Erythroblast (primary cell): ENCODE data around the gene ZNF222.

Experiments
- GATA1 ChIP-seq: IDR thresholded peaks from 2 replicates; pipeline ENCODE4 v1.6.1; 2011; ENCODE audit warnings: low read depth, mild to moderate bottlenecking, control low read depth, low read length, moderate library complexity
- POLR2A ChIP-seq: IDR thresholded peaks from 2 replicates; pipeline ENCODE4 v1.6.1; 2011; ENCODE audit warnings: mild to moderate bottlenecking, low read length

GRCh38 chr19:44003461-44004009 is 21.6 kb upstream of the ZNF222 start:
- no peak for TF ChIP-seq POLR2A
- TF ChIP-seq GATA1 = no peak
